Retinal pigment epithelial cell (primary cell): ENCODE measurements around the gene OR52J3.

ENCODE experiments used
- DNase-seq: peaks from one replicate; pipeline ENCODE4 v3.0.0-alpha.2; 2010; ENCODE audit warnings: low read depth
- H3K4me3 ChIP-seq: 2 replicates; pipeline ENCODE4 v1.5.1; 2011; ENCODE audit warnings: mild to moderate bottlenecking, low read length, control low read depth, moderate library complexity
- CTCF ChIP-seq: conservative IDR thresholded peaks from 2 replicates; pipeline ENCODE4 v1.5.1; 2011; ENCODE audit warnings: low read depth, low read length, control low read depth, inconsistent platforms

OR52J3 gene

GRCh38 chr11:5059391-5059790 is 13.1 kb downstream of the OR52J3 start, which contains the start of gene OR52E2:
OR52E2 (minus strand) TSS chr11:5059627; CDS start chr11:5059627, 0 bp downstream.
- no peak for DNase-seq
- no peak within 1 kb of the TSS for H3K4me3 ChIP-seq
- no peak for TF ChIP-seq CTCF

GRCh38 chr11:5065027-5065426 is 18.7 kb downstream of the OR52J3 start:
- TF ChIP-seq CTCF, result no peak
- no peak for DNase-seq
- no peak overlapping the region for H3K4me3 ChIP-seq

- DNase-seq, result no peak
- H3K4me3 ChIP-seq, result no peak within 1 kb of the TSS
- no peak for TF ChIP-seq CTCF
Observed at GRCh38 chr11:5069272-5069671, 22.9 kb downstream of the OR52J3 start, which contains the start of gene OR52E1. OR52E1 (plus strand) TSS chr11:5069572.

- no peak for TF ChIP-seq CTCF
- DNase-seq, result no peak
- H3K4me3 ChIP-seq, result no peak overlapping the region
Observed at GRCh38 chr11:5071799-5072198, 25.5 kb downstream of the OR52J3 start.

GRCh38 chr11:5081405-5081804 is 35.1 kb downstream of the OR52J3 start:
- no peak overlapping the region for H3K4me3 ChIP-seq
- DNase-seq, result no peak
- TF ChIP-seq CTCF, result no peak

- no peak overlapping the region for H3K4me3 ChIP-seq
- no peak for TF ChIP-seq CTCF
- no peak for DNase-seq
Observed at GRCh38 chr11:5083602-5084001, 37.3 kb downstream of the OR52J3 start.

GRCh38 chr11:5088556-5088955 is 42.2 kb downstream of the OR52J3 start:
- no peak for DNase-seq

More at GRCh38 chr11:5088556-5088955, 42.2 kb downstream of the OR52J3 start:
- no peak overlapping the region for H3K4me3 ChIP-seq
- TF ChIP-seq CTCF, result no peak
